HEK293 (cell line): ENCODE measurements around the gene LRP1B.

Experiments used
- CTCF ChIP-seq: fragments of 450-650 bp; formaldehyde crosslinking; IDR thresholded peaks from 2 replicates; pipeline ENCODE4 v1.5.1; 2016; ENCODE audit warnings: missing biosample characterization, missing genetic modification characterization
- PRDM1 ChIP-seq: fragments of 450-650 bp; formaldehyde crosslinking; IDR thresholded peaks from 2 replicates; pipeline ENCODE4; 2016; ENCODE audit warnings: missing biosample characterization, missing genetic modification characterization
- ZBTB1 ChIP-seq: fragments of 450-650 bp; formaldehyde crosslinking; IDR thresholded peaks from 2 replicates; pipeline ENCODE4 v1.5.1; 2016; ENCODE audit warnings: missing biosample characterization, missing genetic modification characterization
- ZBTB7A ChIP-seq: fragments of 450-650 bp; formaldehyde crosslinking; IDR thresholded peaks from 2 replicates; pipeline ENCODE4 v1.5.1; 2016; ENCODE audit warnings: low read depth, missing biosample characterization, missing genetic modification characterization
- ZFP37 ChIP-seq: fragments of 450-650 bp; formaldehyde crosslinking; IDR thresholded peaks from 2 replicates; pipeline ENCODE4 v1.5.1; 2016; ENCODE audit warnings: missing biosample characterization, missing genetic modification characterization
- ZNF335 ChIP-seq: fragments of 450-650 bp; formaldehyde crosslinking; conservative IDR thresholded peaks from 2 replicates; pipeline ENCODE4 v1.5.1; 2016; ENCODE audit warnings: missing biosample characterization, missing genetic modification characterization
- ZNF37A ChIP-seq: fragments of 450-650 bp; IDR thresholded peaks from 2 replicates; pipeline ENCODE4 v1.5.1; 2018; ENCODE audit warnings: missing biosample characterization, missing genetic modification characterization
- ZNF518A ChIP-seq: fragments of 450-650 bp; formaldehyde crosslinking; conservative IDR thresholded peaks from 2 replicates; pipeline ENCODE4 v1.5.1; 2016; ENCODE audit warnings: low read depth, missing biosample characterization, missing genetic modification characterization
- ZSCAN18 ChIP-seq: fragments of 450-650 bp; formaldehyde crosslinking; IDR thresholded peaks from 2 replicates; pipeline ENCODE4 v1.5.1; 2016; ENCODE audit warnings: missing biosample characterization, missing genetic modification characterization

- TF ChIP-seq CTCF (tag by site-specific recombination), result no peak
- TF ChIP-seq ZBTB1 (tag by site-specific recombination), result no peak
- TF ChIP-seq ZNF37A (tag by site-specific recombination), result no peak
- no peak for TF ChIP-seq ZFP37 (tag by site-specific recombination)
- TF ChIP-seq ZNF335 (tag by site-specific recombination), result no peak
- no peak for TF ChIP-seq PRDM1
- no peak for TF ChIP-seq ZBTB7A (tag by site-specific recombination)
- no peak for TF ChIP-seq ZNF518A (tag by site-specific recombination)
- TF ChIP-seq ZSCAN18 (tag by site-specific recombination), result no peak
These were observed 1541.5 kb downstream of the LRP1B start for GRCh38 chr2:140589273-140589672.
